Stimulated activated CD4-positive, alpha-beta T cell treated with anti-CD3 and anti-CD28 coated beads, Interleukin-2, amount 100 ng/mL, for 24 hours (primary cell): Measurements from ENCODE around the gene IL23R.

Experiments
- DNase-seq, 2 donors: peaks; one replicate each; pipeline ENCODE4 v3.0.0-alpha.2; 2020

IL23R gene

DNA sequence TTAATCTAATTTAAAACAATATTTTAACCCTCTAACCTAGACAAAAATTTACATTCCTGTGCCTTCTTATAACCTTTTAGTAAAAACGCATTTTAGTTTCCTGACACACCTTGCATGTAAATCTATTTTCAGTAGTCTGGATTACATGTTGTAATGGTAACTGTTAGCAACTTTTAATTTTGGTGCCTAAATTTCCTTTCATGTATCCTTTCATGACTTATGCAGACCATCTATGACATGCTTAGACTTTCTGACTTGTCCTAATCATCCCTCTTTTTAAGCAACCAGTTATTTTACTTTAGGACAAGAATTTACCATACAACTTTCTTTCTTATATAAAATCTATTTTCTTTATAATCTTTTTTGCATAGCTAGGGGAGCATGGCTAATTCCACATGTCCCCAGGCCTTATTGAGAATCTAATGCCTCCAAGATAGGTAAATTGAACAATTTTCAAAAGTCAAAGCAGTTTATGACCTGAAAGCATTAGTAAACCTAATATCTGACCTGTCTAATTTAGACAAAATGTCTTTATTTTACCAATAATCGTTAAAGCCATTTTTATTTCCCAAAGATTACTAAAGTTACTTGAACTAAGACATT, 83.9 kb downstream of the IL23R start:
- DNase-seq: no peak

DNA sequence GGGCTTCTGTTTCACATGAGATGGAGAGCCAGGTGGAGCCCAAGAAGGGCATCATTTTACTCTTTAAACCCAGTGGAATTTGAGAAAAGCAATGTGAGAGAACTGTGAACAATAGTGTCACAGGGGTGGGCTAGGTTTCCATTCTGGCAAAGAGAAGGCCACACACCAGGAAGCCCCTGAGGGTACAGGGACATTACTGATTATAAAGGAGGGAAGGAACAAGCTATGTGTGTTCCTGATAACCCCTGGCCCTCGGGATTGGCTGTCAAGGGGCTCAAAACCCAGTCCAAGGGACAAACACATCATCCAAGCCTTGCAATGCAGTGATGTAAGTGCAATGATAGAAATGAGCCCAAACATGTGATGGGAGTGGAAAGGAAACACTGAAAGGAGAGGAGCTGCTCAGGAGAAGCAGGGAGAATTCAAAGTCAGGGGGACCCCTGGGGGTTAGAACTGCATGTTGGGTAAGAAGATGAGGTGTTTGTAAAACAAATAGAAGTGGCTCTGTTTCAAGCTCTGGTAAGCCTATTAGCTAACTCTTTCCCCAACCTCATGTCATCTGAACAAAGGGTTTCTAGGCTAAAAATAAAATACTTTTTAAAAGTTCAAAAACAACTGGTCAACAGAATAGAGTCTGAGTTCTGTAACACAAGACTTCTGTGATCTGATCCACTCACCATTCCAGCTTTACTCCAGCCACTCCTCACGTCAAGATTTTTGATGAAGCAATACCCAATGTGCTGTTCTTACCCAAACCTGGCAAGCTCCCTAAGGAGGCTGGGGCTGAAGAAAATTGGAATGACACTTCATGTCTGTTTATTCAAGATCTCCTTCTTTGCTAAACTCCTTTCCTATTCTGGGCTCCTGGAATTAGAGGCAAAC, 90.3 kb downstream of the IL23R start:
- no peak for DNase-seq

DNA sequence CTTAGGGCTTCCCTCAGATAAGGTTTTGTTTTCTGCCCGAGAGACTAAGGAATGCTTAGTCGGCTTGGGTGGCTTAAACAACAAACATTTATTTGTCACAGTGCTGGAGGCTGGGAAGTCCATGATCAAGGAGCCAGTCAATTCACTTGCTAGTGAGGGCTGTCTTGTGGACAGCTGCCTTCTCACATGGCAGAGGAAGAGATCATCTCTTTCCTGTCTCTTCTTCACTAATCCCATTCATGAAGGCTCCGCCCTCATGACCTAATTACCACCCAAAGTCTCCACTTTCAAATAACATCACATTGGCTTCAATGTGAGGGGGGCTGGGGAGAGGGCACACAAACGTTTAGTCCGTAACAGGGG, 90.9 kb downstream of the IL23R start:
- DNase-seq: no peak

DNA sequence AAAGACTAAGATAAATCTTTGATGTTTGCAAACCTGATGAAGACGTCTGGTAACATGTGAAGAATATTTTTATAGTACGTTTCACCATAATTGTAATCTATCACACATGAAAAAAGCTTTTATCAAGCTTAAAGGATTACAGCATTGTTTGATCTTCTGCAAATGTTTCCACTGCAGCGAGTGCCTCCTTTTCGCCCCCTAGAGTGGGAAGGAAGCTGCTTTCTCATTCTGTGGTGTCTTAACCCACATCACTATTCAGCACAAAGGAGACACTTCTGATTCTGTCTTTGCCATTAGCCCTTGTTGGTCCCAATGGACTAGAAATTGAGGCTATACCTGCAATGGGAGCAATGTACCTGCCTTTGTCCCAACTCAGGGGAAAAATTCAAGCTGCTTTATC, 95.4 kb downstream of the IL23R start:
- DNase-seq: peak in 1 of 2 donors; percentile 25

DNA sequence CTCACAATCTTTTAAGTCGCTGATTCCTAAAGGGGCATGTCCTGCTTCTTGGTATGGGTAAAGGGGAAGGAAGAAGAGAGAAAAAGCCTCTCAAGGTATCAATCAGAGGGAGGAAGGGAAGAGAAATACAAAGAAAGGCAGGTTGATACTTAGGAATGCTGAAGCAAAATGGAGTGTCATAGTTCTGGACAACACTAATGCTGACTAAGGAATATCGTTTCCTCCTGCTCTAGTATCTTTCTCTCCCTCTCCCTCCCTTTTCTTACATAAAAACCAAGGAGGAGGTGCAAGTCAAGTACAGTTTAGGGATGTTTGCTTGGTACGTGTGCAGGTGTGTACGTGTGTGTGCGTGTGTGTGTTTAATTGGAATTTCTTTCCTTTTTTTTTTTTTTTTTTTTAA, 96.5 kb downstream of the IL23R start:
- DNase-seq: no peak

DNA sequence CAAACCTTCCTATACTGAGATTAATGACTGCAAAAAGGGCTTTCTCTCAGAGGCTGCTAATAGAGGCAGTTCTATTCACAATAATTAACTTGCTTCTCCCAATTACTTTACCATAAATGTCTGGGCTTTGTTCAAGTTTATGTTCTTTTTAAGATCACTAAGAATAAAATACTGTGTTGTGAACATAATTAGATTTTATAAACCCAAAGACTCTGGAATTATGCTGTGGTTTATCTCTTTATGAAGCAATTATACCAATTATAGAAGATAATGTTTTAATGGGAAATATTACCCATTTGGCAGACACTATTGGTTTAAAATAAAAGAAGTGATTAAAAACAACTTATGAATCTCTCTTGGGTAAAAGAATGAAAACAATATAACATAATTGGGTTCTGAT, 97.9 kb downstream of the IL23R start:
- no peak for DNase-seq

DNA sequence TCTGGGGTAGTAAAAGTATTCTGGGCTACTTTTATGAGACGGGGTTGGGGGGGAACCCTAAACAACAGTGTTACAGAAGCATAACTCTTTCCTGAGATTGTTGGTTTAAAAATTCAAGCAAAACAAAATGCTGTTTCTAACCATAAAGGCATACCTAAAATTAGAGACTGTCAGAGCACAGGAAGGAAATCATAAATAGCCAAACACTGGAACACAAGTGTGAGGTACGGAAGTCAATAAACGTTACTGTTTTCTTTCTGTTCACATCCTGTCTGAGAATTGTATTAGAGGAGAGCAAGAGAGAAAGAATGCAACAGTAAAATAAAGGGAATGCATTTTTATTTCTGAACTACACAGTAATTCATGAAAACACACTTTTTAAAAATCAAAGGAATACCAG, 98.6 kb downstream of the IL23R start:
- DNase-seq: no peak

DNA sequence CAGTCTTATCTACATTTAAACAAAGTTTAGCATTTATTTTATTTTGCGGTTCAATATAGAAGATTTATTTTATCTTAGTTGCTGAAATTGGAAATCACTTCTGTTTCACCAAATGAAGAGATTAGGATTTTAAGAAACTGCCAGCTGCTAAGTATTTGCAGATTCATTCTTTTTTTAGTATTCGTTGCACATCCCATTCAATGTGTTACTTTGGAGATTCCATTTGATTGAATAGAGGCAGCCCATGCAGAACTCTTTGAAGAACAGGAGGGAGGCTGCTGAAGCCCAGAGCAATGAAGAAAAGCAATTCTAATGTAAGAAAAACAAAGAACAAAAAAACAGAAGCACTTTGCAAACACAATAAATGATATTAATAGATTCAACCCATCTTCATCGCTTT, 102.8 kb downstream of the IL23R start:
- DNase-seq: no peak

DNA sequence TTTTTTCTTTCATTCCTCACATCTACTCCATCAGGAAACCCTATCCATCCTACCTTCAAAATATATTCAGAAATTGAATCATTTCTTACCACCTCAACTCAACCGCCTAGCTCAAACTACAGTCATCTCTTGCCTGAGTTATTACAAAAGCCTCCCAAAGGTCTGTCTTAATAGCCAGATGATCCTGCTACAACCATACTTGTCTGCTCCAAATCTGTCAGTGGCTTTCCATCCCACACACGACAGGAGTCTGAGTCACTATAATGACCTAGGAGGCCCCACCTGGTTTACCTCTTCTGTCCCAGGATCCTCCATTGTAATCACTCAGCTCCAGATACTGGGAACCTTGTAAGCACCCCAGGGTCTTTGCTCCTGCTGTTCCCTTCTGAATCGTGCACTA, 104.3 kb downstream of the IL23R start:
- DNase-seq: no peak

DNA sequence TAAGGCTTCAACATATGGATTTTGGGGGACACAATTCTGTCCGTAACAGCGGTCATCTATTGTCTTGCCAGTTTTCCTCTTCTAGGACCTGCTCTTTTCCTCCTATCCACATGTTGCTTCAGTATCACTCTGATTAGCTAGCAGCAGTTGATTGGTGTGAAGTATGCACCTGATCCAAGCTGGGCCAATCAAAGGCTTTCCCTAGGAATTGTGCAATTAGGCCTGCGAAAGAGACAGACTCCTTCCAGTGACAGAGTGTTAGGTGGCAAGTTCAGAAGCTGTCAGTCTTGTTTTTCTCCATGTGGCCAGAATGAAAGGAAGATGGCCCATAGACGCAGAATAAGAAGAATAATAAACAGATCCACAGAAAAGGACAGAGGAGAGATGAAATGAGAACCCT, 107.3 kb downstream of the IL23R start:
- no peak for DNase-seq

DNA sequence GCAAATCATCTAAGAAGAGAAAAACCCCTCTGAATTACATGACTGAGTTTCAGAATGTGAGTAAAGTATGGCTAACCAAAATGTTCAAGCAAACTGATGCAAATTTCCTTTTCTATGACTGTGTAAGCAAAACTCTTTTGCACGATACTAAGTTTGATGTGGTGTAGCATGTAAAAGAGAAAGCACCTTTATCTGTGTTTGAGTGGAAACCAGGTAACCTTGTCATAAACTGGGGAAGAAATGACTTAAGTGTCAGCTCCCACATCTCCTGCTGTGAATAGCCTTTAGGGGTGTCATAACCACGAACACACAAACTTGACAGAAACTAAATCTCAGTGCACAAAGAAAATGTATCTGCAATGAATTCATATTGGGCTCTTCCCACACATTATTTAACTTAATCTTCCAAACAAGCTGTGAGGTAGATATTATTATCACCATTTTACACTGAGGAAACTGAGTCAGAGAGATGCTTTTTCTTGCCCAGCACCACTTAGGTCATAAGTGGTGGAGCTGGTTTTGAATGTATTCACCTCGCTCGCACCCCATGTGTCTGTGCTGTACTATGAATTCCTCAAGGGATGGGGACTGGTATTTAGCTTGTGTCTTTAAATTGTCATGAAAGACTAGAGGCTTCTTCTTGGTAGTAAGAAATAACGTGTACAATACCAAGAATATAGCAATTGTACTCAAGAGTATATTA, 108.5 kb downstream of the IL23R start:
- DNase-seq: peak; percentile 26

DNA sequence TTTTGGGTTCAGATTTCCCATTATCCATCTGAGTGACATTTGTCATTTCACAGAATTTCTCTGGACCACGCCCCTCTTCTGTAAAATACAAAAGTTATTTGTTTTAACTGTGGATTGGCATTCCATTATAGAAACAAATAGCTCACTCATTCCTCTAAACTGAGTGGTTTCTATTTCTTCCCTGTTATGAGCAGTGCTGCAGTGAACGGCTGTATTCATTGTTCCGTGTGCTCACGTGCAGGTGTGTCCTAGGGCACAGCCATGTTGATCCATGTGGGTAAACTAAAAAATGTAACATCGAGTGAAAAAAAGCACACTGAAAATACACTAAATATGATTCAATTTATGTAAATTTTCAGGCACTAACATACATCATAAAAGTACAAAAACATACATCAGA, 114.4 kb downstream of the IL23R start:
- DNase-seq: no peak

DNA sequence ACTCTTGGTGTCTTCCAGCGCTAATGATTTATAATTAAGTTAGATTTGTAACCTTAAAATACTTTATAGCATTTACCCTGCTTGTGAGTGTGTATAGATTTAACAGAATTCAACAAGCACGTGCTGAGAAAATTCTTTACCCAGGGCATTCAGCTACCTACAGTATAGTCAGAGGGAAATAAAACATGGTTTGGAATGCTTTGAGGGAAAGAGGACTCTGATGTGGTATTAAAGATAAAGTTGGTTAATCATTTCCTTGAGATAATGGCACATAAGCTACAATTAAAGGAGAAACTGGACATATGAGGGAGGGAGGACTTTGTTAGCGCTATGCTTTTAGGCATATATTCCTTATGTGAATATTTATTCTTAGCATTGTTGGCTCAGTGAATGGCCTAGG, 115.0 kb downstream of the IL23R start:
- DNase-seq: no peak

DNA sequence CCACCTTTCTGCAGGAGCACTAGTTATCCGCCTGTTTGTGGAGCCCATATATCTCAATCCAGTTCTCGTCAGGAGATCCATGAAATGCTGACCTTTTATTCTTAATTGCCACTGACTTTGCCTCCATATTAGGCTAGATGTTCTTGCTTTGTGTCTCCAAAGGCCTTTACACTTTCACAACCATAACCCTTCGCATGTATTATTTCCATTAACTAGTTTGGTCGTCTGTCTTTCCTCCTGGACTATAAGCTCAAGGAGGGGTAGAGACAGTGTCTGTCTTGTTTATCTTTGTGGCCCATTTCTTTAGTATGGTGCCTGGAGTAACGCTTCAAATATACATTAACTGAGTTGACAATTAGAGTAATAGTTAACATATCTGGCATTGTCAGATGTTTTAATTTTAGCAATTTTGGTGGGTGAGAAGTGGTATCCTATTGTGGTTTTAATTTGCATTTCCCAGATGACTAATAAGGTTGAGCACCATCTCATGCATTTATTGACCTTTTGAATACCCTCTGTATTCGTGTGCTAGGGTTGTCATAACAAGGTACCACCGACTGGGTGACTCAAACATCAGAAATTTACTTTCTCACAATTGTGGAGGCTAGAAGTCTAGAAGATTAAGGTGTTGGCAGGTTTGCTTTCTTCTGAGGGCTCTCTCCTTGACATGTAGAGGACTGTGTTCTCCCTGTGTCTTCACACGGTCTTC, 119.7 kb downstream of the IL23R start:
- DNase-seq: peak in 1 of 2 donors; percentile 22

DNA sequence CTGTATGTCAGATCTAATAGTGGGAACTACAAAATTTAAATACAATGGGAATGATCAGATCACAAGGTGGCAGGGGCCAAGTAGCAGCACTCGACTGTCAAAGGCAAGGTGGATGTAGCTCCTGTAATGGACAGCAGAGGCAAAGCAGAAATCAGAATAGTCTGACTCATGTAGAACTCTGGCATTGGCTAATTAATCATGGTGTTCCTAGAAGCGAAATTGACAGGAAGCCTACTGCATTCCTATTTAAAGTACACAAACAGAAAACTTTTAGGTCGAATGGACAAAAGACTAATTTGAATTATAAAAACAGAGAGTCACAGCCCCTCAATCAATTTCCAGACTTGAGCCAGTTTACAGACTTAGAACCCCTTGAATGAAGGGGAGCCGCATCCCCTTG, 124.0 kb downstream of the IL23R start:
- no peak for DNase-seq

DNA sequence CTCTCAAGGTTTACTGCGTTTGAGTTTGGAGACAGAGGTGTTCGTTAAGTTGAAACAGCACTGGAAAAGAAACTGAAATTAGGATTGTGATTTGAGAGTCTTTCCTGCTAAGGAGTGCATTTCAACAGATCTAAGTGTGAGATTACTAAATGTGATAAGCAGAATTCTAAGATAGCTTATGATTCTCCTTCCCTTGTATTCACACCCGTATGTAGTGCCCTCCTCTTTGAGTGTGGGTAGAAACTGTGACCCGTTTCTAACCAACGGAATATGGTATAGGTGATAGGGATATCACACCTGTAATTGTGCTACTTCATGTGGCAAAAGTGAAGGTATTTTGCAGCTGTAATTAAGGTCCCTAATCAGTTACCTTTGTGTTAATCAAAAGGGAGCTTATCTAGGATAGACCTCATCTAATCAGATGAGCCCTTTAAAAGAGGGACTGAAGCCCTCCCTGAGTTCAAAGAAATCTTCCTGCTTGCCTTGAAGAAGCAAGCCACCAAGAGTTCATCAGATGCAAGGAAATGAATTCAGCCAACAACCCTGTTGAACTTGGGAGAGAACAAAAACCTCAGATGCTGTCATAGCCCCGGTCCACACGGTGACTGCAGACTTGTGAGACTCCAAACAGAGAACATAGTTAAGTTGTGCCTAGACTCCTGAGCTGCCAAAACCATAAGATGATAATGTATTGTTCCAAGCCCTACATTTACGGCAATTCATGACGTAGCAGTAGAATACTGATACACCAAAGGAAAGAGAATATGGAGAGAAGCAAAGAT, 128.8 kb downstream of the IL23R start:
- DNase-seq: peak in 1 of 2 donors; percentile 25

DNA sequence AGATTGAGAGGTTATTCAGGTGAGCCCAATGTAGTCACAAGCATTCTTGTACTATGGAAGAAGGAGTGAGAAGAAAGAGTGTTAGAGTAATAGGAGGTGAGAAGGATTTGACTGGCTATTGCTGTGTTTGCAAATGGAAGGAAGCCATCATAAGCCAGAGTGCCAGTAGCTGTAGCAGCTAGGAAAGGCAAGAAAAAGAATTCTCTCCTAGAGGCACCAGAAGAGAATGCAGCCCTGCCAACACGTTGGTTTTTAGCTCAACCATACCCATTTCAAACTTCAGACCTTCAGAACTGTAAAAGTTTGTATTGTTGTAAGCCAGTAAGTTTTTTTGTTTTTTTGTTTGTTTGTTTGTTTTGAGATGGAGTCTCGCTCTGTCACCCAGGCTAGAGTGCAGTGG, 132.5 kb downstream of the IL23R start:
- DNase-seq: no peak

DNA sequence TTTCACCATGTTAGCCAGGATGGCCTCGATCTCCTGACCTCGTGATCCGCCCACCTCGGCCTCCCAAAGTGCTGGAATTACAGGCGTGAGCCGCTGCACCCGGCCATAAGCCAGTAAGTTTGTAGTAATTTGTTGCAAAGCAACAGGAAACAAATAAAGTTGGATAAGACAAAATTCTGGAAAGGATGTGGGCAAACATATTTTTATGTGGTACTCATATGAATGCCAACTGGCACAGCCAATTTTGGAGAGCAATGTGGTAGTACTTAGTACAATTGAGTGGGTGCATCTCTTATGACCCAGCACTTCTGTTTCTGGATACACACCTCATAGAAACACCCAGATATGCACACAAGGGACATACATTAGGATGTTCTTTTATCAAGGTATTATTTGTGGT, 133.0 kb downstream of the IL23R start:
- DNase-seq: no peak

DNA sequence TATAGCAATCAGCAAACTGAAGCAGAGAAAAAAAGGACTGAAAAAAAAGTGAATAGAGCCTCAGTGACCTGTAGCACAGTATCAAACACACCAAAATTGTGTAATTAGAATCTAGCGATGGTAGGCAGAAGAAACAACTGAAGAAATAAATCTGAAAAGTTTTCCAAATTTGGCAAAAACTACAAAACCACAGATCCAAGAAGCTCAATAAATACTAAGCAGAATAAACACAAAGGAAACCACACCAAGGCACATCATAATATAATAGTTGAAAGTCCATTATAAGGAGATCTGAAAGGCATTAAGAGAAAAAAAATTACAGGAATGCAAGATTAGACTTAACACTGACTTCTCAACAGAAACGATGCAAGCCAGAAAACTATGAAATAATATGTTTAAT, 134.3 kb downstream of the IL23R start:
- DNase-seq: no peak

DNA sequence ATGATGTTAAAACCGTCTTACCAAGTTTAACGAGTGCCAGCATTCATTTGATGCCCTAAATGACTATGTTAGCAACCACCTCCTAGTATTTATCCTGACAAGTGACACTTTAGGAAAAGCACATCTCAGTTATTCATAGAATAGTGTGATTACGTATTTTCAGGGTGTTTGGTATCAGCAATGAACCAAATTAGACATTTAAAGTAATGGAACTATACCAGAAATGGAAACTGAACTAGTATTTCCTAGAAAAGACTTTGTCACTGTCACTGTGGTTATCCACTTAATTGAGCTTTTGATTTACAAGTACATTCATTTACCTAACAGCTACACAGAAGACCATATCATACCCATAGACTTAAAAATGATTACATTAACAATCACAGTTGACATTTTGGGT, 137.8 kb downstream of the IL23R start:
- no peak for DNase-seq

DNA sequence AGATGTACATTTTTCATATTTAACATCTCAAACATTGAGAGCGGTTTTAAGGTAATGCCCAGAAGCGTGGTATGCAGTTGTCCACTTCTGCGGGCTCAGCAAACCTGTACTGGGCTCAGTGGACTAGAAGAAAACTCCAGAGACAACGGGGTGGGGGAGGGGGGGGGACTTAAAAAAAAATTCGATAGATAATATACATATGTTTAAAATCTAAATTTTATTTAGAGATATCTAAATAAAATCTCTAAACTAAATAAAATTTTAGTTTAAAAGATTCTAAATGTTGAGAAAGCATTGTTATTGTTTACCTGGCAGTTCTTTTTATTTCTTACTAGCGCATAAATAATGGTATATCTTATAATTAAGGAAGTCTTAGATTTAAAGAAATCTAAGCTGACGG, 140.3 kb downstream of the IL23R start:
- no peak for DNase-seq

DNA sequence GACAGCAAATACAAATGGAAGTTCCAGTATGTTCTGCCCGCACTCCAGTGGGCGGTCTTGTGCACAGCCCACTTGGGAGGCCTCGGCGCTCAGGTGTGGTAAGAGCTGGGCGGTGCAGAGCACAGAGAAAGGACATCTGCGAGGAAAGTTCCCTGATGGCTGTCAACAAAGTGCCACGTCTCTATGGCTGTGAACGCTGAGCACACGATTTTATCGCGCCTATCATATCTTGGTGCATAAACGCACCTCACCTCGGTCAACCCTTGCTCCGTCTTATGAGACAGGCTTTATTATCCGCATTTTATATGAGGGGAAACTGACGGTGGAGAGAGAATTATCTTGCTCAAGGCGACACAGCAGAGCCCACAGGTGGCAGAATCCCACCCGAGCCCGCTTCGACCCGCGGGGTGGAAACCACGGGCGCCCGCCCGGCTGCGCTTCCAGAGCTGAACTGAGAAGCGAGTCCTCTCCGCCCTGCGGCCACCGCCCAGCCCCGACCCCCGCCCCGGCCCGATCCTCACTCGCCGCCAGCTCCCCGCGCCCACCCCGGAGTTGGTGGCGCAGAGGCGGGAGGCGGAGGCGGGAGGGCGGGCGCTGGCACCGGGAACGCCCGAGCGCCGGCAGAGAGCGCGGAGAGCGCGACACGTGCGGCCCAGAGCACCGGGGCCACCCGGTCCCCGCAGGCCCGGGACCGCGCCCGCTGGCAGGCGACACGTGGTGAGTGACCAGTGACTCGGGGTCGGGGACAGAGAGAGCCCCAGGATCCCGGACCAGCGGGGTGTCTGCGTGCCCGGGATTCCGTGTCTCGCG, 141.2 kb downstream of the IL23R start, which contains the start of gene IL12RB2:
IL12RB2 (plus strand) TSS at position 623 of the 810 bp plus-strand sequence. CDS start 12,496 bp downstream, outside the sequence.
- DNase-seq: peak; percentile 62 to 63
